Measurements from ENCODE around the gene ARHGAP8.

ARHGAP8 gene

DNA sequence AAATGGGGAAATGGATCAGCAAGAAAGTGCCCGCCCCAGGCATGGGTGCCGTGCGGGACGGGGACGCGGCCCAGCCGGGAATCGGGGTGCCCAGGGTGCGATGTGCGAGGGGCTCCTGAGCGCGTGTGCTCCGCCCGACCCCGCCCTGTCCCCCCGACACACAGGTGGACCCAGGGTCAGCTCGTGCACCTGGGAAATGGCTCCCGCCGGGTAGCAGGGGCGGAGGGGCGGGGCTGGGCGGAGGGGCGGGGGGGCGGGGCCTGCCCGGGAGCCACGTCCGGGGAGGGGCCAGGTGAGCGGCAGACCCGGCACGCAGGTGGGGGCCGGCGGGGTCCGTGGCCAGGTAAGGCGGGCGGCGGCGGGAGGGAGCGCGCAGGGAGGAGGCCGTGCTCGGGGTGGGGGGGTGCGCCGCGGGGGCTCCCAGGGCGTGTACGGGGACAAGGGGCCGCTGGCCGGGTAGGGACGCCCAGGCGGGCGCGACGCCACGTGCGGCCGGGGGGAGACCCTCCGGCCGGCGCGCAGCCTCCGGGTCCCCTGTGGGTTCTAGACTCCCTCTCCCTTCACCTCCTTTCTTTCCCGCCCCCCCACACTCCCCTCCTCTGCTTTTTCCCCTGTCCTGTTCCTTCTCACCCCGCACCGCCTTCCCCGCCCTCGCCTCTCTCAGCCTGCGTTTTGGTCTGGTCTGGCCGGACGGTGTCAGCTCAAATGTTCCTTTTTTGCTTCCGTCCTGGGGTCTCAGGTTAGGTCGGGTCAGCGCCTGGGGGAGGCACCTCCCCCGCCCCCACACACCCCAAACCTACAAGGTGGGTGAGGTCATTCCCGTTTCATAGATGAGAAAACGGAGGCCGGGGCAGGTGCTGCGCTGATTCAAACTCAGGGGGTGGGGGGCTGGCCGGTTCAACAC, at the start of gene ARHGAP8:
ARHGAP8 (plus strand) TSS at position 291 of the 904 bp plus-strand sequence. CDS start 33,953 bp downstream, outside the sequence.
- no peak for DNase-seq

DNA sequence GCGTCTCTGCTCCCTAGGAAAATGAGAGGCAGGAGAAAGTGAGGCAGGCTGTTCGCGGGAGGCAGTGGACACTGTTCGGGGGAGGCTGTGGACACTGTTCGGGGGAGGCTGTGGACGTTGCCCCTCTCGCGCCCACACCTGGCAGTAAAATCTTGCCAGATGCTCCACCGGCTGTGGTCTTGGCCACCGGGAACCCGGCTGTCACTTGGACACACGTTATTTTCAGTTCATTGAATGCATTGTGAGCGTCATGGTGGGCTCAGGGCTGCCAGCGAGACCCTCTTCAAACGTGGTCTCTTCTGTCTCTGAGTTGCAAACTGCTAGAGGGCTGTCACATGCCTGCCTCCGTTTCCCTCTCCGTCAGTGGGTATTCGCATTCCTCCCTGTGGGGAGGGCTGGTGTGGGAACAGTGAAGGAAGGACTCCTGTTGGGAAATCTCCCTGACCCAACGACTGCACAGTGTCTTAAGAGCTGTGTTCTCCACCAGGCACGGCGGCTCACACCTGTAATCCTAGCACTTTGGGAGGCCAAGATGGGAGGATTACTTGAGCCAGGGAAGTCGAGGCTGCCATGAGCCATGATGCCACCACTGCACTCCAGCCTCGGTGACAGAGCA, 49.0 kb upstream of the ARHGAP8 start:
- no peak for DNase-seq

GRCh38 chr22:44704159-44705021, 48.0 kb upstream of the ARHGAP8 start:
- no peak for DNase-seq

DNA sequence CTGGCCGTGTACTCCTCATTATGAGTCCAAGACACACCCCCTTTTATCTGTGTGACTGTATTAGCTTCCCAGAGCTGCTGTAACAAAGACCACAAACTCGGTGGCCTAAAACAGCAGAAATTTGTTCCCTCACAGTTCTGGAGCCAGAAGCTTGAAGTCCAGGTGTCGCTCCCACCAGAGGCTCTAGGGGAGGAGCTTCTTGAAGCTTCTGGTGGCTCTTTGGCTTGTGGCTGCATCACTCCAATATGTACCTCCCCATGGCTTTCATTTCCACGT, 47.4 kb upstream of the ARHGAP8 start:
- DNase-seq: no peak

DNA sequence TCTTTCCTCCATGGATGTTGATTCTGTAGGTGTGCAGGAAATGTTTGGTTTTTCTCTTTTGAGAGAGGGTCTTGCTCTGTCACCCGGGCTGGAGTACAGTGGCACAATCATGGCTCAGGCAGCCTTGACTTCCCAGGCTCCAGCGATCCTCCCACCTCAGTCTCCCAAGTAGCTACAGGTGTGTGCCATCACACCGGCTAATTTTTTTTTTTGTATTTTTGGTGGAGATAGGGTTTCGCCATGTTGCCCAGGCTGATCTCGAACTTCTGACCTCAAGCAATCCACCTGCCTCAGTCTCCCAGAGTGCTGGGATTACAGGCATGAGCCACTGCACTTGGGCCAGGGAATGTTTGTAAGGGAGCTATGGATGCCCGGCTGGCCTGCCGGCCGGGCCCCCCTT, 45.9 kb upstream of the ARHGAP8 start:
- no peak for DNase-seq

GRCh38 chr22:44707178-44707577, 45.2 kb upstream of the ARHGAP8 start:
- DNase-seq: no peak

GRCh38 chr22:44707752-44708151, 44.6 kb upstream of the ARHGAP8 start:
- no peak for DNase-seq

- no peak for DNase-seq
Measured at GRCh38 chr22:44709881-44710392, 42.4 kb upstream of the ARHGAP8 start.

GRCh38 chr22:44710474-44711240, 41.7 kb upstream of the ARHGAP8 start:
- DNase-seq: no peak

- no peak for DNase-seq
Measured at GRCh38 chr22:44711241-44711560, 41.2 kb upstream of the ARHGAP8 start.

DNA sequence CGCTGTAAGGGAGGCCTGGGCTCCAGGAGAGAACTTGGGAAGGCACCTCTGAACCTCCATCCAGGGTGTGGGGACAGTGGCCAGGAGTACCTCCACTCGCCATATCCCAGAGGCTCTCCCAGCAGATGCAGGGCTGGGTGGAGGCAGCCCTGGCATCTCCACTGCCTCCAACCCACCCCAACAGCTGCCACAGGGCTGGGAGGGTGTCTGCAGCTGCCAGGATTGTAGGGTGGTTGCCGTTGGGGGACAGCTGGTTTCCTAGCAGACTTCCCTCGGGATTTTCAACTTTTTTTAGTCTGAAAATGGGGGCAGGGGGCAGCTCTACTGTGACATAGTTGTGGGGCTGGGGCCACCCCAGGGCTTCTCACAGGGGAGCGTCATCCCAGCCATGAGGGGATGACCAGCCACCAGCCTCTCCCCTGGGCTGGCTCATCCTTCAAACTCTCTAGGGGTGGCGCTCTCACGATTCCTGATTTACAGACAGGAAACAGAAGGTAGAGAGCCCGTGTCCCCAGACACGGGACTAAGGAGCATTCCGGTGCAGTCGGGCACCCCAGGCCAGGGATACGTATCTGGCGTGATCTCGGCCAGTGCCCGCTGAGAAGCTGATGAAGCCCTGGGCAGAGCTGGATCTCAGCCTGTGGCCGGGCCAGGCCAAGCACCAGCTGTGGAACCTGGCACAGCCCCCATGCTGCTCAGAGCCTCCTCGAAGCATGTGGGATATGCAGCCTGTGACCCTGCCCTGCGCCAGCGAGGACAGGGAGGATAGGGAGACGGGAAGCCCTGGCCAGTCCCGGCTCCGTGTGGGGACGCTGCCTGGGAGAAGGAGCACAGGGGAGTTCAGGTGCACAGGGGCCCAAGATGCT, 40.5 kb upstream of the ARHGAP8 start:
- DNase-seq: no peak

- no peak for DNase-seq
Measured at GRCh38 chr22:44712962-44713361, 39.4 kb upstream of the ARHGAP8 start.

- no peak for DNase-seq
Measured at GRCh38 chr22:44714703-44715350, 37.5 kb upstream of the ARHGAP8 start.

DNA sequence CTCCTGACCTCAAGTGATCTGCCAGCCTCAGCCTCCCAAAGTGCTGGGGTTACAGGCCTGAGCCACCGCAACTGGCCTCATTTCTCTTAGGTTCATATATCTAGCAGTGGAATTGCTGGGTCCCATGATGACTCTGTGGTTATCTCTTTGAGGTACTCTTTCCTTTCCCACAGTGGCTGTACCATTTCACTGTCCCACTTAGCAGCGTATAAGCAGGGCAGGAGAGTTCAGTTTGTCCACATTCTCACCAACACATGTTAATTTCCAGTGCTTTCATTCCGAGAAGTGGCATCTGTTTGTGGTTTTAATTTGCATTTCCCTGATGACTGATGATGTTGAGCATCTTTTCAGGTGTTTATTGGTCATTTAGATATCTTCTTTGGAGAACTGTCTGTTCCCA, 34.0 kb upstream of the ARHGAP8 start:
- DNase-seq: no peak

- no peak for DNase-seq
Measured at GRCh38 chr22:44719586-44720368, 32.6 kb upstream of the ARHGAP8 start.

GRCh38 chr22:44721213-44721612, 31.2 kb upstream of the ARHGAP8 start:
- DNase-seq: no peak

DNA sequence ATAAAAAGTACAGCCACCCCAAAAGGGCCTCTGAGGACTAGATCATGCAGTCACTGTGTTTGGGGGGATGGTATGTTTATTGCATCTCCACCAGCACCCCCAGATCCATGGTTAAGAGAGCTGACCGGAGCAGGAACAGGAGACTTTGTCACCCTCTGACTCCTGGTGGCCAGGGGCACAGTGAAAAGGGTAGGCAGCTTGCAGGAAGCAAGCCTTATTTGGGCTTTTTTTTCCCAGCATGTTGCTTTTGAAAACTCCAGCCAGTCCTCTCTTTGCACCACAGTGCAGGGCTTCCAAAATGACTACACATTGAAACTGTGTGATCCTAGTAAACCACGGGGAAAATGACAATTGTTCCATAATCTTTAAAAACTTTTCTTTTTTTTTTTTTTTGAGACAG, 29.8 kb upstream of the ARHGAP8 start:
- no peak for DNase-seq

GRCh38 chr22:44723801-44724200, 28.6 kb upstream of the ARHGAP8 start:
- DNase-seq: no peak

DNA sequence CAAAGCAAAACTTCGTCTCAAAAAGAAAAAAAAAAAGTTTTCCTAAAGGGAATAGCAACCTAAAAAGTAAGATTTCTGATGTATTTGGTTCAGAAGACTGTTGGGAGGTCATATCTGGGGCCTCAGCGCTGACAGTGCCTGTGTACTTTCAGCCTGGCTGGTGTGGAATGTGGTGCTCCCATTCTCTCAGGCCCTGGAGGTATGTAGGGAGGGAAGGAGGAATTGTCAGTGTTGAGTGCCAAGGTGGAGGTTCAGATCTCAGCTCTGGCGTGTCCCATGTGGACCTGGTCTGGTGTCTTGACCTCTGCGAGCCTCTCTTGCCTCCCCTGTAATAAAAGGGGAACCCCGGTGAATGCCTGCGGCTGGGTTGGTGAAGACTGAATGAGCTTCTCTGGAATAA, 28.0 kb upstream of the ARHGAP8 start:
- no peak for DNase-seq

DNA sequence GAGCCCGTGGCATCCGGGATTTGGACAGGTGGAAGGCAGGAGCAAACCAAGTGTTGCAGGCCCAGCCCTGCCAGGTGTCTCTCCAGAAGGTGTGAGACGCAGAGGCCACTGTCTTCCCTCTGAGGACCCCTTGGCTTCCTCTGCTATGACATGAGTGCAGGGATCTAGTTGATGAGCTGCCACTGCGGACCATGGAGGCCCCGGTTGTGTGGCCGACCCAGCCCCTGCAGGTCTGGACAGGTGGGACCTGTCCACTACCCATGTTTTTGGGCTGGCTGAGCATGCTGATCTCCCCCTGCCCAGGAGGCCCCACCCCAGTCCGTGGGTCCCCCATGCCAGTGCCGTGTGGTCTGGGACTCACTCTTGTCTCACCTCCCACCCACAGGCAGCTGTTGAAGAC, 27.5 kb upstream of the ARHGAP8 start:
- no peak for DNase-seq

All from stimulated activated CD4-positive, alpha-beta T cell treated with anti-CD3 and anti-CD28 coated beads, Interleukin-2, amount 100 ng/mL, for 48 hours (primary cell).